IPS-NIHi11 (cell line): ENCODE data around the gene TMEM204.

Source experiments
- DNase-seq: peaks from one replicate; pipeline ENCODE4 v3.0.0; 2012; ENCODE audit warnings: mixed read lengths, low spot score

TMEM204 gene

GRCh38 chr16:1538804-1539520 is 5.5 kb downstream of the TMEM204 start:
- DNase-seq, result peak; percentile 67

DNA sequence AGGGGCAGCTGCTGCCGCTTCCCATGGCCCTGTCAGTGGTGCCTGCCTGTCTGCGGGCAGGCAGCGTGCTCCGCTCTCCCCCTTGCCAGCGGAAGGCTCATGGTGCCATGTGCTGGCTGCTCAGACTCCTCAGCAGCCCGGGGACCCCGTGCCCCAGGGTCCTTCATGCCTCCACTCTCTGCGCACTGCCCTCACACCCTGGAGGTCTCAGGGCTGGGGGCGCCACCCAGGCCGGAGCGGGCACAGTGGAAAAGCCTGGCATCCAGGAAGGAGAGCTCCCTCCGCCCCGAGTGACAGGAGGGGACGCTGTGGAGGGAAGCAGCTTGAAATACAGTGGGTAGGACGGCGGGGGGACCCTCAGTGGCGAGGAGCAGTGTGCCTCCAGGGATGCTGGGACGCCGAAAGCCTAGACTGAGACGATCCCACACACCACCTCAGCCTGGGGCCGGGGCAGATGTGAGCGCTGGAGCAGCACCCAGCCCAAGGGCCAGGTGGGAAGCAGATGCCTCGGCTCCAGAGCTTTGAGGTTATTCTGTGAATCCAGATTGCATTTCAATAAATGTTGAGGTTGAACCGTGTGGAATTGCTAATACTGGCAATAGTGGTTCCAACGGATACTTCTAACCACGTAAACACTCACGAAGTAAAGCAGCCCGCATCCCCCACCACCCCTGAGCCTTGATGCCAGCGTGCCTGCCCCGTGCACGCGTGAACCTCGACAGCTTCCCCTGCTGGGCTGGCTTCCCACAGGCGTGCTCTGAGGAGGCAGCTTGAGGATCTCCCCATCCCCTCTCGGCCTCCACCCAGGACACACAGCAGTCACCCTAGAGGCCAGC is 6.5 kb downstream of the TMEM204 start:
- DNase-seq, result no peak

- no peak for DNase-seq
These were observed 7.0 kb downstream of the TMEM204 start for GRCh38 chr16:1540556-1540855.

- no peak for DNase-seq
These were observed 8.1 kb downstream of the TMEM204 start for GRCh38 chr16:1541293-1542165.

GRCh38 chr16:1542166-1542500 is 8.7 kb downstream of the TMEM204 start:
- no peak for DNase-seq

DNA sequence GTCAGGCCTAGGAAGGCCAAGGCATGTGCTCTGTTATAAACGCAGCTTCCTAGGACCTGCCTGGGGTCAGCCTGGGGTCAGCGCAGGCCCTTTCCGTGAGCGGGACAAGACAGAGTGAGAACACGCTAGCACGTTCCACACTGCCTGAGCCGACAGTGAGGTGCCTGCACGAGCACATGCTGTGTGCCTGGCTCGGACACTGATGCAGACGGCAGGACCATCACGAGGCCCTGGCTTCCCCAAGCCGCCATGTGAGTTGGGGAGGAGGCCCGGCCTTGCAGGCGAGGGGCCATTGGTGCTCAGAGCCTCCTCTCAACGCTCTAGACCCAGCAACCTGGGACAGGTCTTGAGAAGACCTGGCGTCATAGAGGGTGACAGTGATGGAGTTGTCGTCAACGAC is 9.1 kb downstream of the TMEM204 start:
- no peak for DNase-seq

- DNase-seq, result peak; percentile 80
These were observed 9.8 kb downstream of the TMEM204 start for GRCh38 chr16:1543085-1543896.

- DNase-seq, result no peak
These were observed 11.9 kb downstream of the TMEM204 start for GRCh38 chr16:1545044-1546040.

DNA sequence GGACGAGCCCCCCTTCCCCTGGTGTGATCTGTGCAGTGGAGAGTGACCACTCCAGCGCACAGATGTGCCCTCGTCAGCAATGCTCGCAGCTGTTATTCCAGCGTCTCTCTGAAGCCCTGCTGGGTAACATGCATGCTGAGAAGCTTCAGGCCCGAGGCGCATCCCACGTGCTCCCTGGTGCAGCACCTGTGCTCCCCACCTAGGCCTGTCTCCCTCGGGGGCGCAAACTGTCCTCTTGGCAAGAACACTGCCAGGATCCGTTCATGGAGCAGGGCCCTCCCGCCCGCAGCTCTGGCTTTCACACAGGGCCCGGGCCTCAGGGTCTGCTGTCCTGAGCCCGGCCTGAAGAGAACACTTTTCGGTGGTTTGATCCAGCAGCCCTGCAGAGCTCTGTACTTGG is 13.0 kb downstream of the TMEM204 start:
- DNase-seq, result no peak

- DNase-seq, result no peak
These were observed 14.8 kb downstream of the TMEM204 start for GRCh38 chr16:1548233-1548632.

- no peak for DNase-seq
These were observed 15.3 kb downstream of the TMEM204 start for GRCh38 chr16:1548727-1549126.

DNA sequence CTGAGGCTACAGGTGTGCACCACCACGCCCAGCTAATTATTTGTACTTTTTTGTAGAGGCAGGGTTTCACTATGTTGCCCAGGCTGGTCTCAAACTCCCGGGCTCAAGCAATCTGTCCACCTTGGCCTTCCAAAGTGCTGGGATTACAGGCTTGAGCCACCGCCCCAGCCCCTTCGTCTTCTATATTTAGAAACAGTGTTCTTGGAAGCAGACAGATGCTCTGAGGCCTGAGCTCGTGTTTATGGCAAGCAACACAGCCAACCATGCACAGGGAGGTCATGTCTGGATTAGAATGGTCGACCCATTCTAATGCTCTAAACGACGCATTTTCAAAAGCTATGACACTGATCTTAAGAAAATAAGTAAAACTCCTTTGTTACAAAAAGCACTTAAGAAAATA is 16.6 kb downstream of the TMEM204 start:
- no peak for DNase-seq

DNA sequence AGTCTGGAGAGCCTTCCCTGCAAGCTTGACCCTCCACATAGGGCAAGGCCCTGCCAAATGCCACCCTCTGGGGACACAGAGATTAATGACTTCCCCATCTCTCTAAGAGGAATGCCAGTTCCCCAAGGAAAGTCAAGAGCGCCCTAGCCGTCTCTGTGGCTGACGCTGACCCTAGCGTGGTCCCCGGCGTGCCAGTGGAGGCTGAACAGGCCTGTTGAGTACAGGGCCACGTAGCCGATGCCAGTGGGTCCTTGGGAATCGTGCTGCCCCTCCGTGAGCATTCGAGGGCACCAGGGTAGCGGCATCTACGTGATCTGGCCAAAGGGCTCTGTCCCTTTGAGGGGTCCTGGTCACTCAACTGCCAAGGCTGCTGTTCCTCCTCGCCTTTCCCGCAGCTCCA is 17.2 kb downstream of the TMEM204 start:
- no peak for DNase-seq

DNA sequence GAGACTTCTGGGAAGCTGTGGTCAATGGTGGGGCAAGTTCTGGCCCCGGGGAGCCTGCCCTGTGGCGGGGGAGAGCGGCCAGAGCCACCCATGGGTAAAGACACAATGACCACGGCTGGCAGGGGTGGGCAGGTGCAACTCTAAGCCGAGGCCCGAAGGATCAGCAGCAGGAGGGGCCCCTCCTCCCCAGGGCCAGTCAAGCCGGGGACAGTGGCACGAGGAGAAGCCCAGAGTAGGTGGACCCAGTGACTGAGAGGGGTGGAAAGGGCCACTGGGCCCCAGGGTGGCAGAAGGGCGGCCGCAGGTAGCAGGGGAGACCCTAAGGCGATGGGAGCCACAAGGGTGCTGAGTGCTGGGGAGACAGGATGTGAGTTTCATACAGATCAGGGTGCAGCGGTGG is 17.7 kb downstream of the TMEM204 start:
- no peak for DNase-seq

DNA sequence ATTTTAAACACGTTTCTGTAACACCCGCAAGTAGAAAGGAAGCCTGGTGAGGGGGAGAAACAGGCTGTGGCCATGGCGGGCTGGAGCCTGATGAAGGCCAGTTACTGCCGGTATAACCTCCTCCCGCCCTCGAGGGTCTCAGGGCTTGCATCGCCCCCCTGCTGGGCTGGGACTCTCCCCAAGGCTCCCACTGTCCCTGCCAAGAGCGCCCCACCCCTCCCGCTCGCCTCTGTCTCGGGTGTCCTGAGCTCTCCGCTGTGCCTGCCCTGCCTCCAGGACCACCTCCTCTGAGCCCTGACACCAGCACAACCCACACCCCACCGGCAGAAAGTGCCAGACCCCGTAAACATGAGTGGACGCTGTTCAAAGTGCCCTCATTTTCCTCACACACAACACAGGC is 18.7 kb downstream of the TMEM204 start:
- DNase-seq, result no peak

- DNase-seq, result no peak
These were observed 20.7 kb downstream of the TMEM204 start for GRCh38 chr16:1553946-1554825.

GRCh38 chr16:1554826-1555445 is 21.5 kb downstream of the TMEM204 start:
- DNase-seq, result no peak

GRCh38 chr16:1556254-1556653 is 22.8 kb downstream of the TMEM204 start:
- DNase-seq, result no peak

DNA sequence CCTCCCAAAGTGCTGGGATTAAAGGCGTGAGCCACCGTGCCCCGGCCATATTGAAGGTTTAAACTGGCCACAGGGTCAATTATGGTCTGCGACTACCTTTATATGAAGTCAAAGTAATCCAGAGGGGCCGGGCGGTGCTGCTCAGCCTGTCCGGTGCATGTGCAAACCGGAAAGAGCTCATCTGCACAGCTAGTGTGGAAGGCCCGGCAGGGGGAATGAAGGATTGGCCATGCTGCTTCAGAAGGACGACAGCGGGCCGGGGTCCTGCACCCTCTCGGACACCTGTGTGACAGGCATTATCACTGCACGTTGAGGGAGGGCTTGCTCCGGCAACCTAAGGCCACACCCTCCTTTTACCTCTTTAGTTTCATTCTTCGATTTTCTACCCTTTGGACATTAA is 23.6 kb downstream of the TMEM204 start:
- DNase-seq, result no peak
